ENCODE measurements around the gene MED13L. TPM values are rescaled to one million over a fixed set of nuclear protein-coding genes. Genes with fewer than 3 reads are reported as not detected.

The MED13L gene
- total RNA-seq, 1 donor from 2014 or later = 117 TPM

- intact Hi-C loops (cut with DNase I) = no loop called here
- Histone ChIP-seq H3K9me3 (peaks cover 0 to 6% of the 10 kb centered on the region in 2 donors), H3K4me3 (no peak overlapping the region), H3K36me3 (no peaks in the 10 kb centered on the region), H3K4me1 (peaks cover 0 to 5% of the 10 kb centered on the region in 2 donors), H3K27ac (no peak overlapping the region), H3K27me3 (peaks cover 4% of the 10 kb centered on the region)
- no peak for DNase-seq (ENCODE audit: low spot score in 2 of 2)
- TF ChIP-seq, protein P1, sequence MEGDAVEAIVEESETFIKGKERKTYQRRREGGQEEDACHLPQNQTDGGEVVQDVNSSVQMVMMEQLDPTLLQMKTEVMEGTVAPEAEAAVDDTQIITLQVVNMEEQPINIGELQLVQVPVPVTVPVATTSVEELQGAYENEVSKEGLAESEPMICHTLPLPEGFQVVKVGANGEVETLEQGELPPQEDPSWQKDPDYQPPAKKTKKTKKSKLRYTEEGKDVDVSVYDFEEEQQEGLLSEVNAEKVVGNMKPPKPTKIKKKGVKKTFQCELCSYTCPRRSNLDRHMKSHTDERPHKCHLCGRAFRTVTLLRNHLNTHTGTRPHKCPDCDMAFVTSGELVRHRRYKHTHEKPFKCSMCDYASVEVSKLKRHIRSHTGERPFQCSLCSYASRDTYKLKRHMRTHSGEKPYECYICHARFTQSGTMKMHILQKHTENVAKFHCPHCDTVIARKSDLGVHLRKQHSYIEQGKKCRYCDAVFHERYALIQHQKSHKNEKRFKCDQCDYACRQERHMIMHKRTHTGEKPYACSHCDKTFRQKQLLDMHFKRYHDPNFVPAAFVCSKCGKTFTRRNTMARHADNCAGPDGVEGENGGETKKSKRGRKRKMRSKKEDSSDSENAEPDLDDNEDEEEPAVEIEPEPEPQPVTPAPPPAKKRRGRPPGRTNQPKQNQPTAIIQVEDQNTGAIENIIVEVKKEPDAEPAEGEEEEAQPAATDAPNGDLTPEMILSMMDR (IDR thresholded peaks at IDR 0.05) = no peak
Observed at GRCh38 chr12:115920395-115921183, 356.9 kb downstream of the MED13L start.

GRCh38 chr12:115918763-115919162 is 358.7 kb downstream of the MED13L start:
- H3K36me3 ChIP-seq = no peaks in the 10 kb centered on the region

DNA sequence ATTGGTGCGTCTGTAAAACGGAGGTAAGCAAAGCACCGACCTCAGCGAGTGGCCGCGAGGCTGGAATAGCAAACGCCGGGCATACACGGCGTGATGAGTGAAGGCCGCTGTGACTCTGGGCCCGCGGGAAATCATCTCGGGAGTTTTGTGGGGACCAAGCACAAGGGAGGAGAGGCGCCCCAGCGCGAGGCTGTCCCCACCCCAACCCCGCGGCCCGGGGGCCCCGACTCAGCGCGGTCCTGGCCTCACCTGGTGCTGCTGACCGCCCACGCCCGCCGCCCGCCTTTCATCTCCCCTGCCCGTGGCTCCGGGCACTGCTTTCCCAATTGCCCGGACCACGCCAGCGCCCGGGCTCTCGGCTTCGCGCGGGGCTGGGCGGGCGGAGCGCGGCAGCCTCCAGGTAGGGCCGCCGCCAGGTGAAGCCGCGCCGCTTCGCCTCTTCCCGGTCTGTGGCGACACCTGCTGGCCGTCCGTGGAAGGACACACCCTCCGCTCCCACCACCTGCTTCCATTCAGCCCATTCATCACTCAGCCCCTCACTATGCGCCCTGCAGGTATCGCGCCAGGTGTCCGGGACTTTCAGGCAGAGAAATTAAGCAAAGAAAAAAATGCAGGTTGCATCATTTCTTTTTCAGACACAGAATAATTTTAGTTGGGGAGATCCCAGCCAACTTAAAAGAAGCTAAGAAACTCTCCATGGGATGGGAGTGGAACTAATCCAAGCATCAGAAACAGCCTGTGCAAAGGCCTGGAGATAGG is 360.4 kb downstream of the MED13L start:
- Histone ChIP-seq H3K4me3 (peak overlapping the region in 1 of 2 donors; percentile 15), H3K9me3 (no peaks in the 10 kb centered on the region), H3K27ac (no peak overlapping the region), H3K27me3 (peaks cover 4% of the 10 kb centered on the region), H3K4me1 (peaks cover 0 to 5% of the 10 kb centered on the region in 2 donors), H3K36me3 (no peaks in the 10 kb centered on the region)
- TF ChIP-seq, protein P1 (IDR thresholded peaks at IDR 0.05) = peak; percentile 92 to 97 (median 94)
- intact Hi-C loops (cut with DNase I) = loop anchor here (1.0 to 5.0 kb wide), 2 partner anchors 1255 to 1935 kb away; no protein-coding TSS in a partner anchor
- peak in 1 of 2 donors; percentile 69 for DNase-seq (ENCODE audit: low spot score in 2 of 2)

More at GRCh38 chr12:115918763-115919162, 358.7 kb downstream of the MED13L start:
- no peak overlapping the region for H3K27ac ChIP-seq
- no peak overlapping the region for H3K4me3 ChIP-seq
- peaks cover 0 to 5% of the 10 kb centered on the region in 2 donors for H3K4me1 ChIP-seq
- H3K9me3 ChIP-seq = peaks cover 0 to 6% of the 10 kb centered on the region in 2 donors
- no peak for DNase-seq (ENCODE audit: low spot score in 2 of 2)
- intact Hi-C loops (cut with DNase I) = loop anchor here (5.0 kb wide), 1 partner anchor 1936 kb away; no protein-coding TSS in a partner anchor
- TF ChIP-seq, protein P1 (IDR thresholded peaks at IDR 0.05) = no peak
- peaks cover 4% of the 10 kb centered on the region for H3K27me3 ChIP-seq

DNA sequence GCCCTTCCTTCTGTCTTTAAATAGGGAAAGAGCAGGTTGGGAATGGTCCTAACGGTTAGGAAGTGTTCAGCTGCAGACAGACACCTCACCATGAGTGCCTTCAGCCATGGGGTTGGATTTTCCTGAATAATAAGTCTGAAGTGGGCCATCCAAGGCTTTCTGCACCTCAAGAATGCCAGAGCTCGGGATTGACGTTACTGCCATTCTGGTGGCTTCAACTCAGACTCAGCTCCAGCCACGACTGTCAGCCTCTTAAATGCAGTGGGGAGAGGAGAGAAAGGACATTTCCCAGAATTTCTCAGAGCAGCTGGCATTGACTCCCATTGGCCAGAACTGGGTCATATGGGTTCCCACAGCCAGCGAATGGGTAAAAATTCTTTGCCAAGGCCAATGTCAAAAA is 363.4 kb downstream of the MED13L start:
- Histone ChIP-seq H3K4me1 (peaks cover 0 to 5% of the 10 kb centered on the region in 2 donors), H3K9me3 (no peaks in the 10 kb centered on the region), H3K36me3 (no peaks in the 10 kb centered on the region), H3K27ac (no peak overlapping the region), H3K4me3 (no peak overlapping the region), H3K27me3 (peaks cover 4% of the 10 kb centered on the region)
- TF ChIP-seq, protein P1 (IDR thresholded peaks at IDR 0.05) = no peak
- intact Hi-C loops (cut with DNase I) = no loop called here
- DNase-seq (ENCODE audit: low spot score in 2 of 2) = no peak

GRCh38 chr12:115912440-115912839 is 365.1 kb downstream of the MED13L start:
- H3K9me3 ChIP-seq = no peaks in the 10 kb centered on the region
- intact Hi-C loops (cut with DNase I) = no loop called here
- H3K4me3 ChIP-seq = no peak overlapping the region
- no peaks in the 10 kb centered on the region for H3K36me3 ChIP-seq
- peaks cover 4% of the 10 kb centered on the region for H3K27me3 ChIP-seq
- H3K4me1 ChIP-seq = peaks cover 0 to 5% of the 10 kb centered on the region in 2 donors
- DNase-seq (ENCODE audit: low spot score in 2 of 2) = no peak
- TF ChIP-seq, protein P1 (IDR thresholded peaks at IDR 0.05) = no peak
- H3K27ac ChIP-seq = no peak overlapping the region

Data from ascending aorta (tissue), 2 donors.